Measurements from ENCODE around the gene EPB41L3.
A peak's percentile ranks its signal among the peaks of the same experiment; 100 is the strongest.

The EPB41L3 gene

DNA sequence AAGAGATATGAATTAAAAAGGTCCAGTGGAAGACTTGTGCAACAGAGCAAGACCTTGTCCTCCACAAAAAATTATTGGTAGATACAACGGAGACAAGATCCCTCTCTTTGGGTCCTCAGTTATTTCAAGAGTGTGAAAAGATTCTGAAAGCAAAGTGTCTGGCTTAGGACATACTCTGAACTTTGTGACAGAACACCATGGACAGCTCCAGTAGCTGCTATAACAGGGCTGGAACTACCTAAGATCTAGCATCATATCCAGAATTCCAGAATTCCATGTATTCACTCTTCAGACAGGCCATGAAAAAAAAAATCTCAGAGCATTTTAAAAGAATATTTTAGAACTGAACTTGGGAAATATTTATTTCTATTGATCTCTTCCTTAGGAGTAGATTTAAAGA, 173.5 kb downstream of the EPB41L3 start:
- TF ChIP-seq, protein P1, sequence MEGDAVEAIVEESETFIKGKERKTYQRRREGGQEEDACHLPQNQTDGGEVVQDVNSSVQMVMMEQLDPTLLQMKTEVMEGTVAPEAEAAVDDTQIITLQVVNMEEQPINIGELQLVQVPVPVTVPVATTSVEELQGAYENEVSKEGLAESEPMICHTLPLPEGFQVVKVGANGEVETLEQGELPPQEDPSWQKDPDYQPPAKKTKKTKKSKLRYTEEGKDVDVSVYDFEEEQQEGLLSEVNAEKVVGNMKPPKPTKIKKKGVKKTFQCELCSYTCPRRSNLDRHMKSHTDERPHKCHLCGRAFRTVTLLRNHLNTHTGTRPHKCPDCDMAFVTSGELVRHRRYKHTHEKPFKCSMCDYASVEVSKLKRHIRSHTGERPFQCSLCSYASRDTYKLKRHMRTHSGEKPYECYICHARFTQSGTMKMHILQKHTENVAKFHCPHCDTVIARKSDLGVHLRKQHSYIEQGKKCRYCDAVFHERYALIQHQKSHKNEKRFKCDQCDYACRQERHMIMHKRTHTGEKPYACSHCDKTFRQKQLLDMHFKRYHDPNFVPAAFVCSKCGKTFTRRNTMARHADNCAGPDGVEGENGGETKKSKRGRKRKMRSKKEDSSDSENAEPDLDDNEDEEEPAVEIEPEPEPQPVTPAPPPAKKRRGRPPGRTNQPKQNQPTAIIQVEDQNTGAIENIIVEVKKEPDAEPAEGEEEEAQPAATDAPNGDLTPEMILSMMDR (IDR thresholded peaks at IDR 0.05; ENCODE audit: low read depth, low read length), result no peak

DNA sequence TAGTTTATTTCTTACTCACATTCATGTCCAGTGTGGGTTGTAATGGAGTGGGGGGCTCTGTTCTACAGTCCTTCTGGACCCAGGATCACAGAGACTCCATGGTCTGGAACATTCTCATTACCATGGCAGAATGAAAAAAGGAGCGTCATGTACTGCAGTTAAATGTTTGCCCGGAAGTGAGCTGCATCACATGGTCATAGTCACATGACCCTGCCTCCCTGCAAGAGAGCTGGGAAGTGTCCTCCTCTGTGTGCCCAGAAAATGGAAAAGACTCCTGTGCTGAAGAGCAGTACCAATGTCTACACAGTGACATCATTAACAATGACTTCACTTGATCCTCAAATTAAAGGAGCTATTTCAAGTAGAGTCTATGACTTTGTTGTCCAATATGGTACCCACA, 174.3 kb downstream of the EPB41L3 start:
- no peak overlapping the region for H3K4me3 ChIP-seq (replicated peaks in 1 of 2; ENCODE audit: low read depth in 2 of 2, low read length in 2 of 2)
- no peak for DNase-seq (ENCODE audit: low read depth in 2 of 2)
- TF ChIP-seq, protein P1 (IDR thresholded peaks at IDR 0.05; ENCODE audit: low read depth, low read length), result no peak

More for the DNA sequence above, 173.5 kb downstream of the EPB41L3 start:
- peak in 1 of 2 donors; percentile 9 for DNase-seq (ENCODE audit: low read depth in 2 of 2)
- H3K4me3 ChIP-seq (replicated peaks in 1 of 2; ENCODE audit: low read depth in 2 of 2, low read length in 2 of 2), result no peak overlapping the region

DNA sequence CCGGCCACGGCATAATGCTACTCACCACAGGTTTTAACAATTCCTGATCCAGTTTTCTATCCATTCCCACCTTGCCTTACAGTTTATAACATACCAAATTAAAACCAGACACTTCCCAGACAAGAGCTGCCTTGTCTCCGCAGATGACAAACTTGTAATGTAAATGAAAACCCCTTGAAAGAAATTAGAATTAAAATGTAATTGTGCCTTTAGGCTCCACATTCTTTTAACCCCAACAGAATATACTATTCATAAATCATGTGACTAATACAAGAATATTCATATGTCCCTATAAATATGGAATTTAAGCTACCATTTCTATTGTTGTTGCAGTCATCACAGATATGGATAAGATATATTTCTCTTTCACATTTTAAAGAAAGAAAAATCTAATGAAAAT, 178.4 kb downstream of the EPB41L3 start:
- TF ChIP-seq, protein P1 (IDR thresholded peaks at IDR 0.05; ENCODE audit: low read depth, low read length), result no peak
- DNase-seq (ENCODE audit: low read depth in 2 of 2), result no peak

DNA sequence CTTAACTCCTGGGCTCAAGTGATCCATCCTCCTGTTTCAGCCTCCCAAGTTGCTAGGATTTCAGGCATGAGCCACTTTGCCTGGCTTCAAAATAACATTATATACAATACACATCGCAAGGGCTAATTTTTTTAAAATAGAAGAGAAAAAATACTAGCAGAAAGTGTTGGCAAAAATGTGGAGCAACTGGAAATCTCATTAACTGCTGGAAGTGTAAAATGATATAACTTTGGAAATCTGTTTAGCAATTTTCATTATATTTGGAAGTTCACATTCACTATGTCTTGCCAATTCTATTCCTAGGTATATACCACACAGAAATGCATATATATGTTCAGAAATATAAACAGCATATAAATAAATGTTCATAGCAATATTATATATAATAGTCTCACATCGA, 193.2 kb downstream of the EPB41L3 start:
- DNase-seq (ENCODE audit: low read depth in 2 of 2), result no peak
- H3K4me3 ChIP-seq (replicated peaks in 1 of 2; ENCODE audit: low read depth in 2 of 2, low read length in 2 of 2), result no peak overlapping the region
- TF ChIP-seq, protein P1 (IDR thresholded peaks at IDR 0.05; ENCODE audit: low read depth, low read length), result no peak

More for the DNA sequence above, 178.4 kb downstream of the EPB41L3 start:
- no peak overlapping the region for H3K4me3 ChIP-seq (replicated peaks in 1 of 2; ENCODE audit: low read depth in 2 of 2, low read length in 2 of 2)
